GM19099 (cell line): ENCODE measurements around the gene EIPR1.

Experiments used
- POLR2A ChIP-seq: IDR thresholded peaks from 3 replicates; pipeline ENCODE4 v1.6.1; 2011; ENCODE audit warnings: low read depth; ENCODE audit not compliant: insufficient read length; ENCODE audit errors: extremely low read depth

Gene EIPR1

DNA sequence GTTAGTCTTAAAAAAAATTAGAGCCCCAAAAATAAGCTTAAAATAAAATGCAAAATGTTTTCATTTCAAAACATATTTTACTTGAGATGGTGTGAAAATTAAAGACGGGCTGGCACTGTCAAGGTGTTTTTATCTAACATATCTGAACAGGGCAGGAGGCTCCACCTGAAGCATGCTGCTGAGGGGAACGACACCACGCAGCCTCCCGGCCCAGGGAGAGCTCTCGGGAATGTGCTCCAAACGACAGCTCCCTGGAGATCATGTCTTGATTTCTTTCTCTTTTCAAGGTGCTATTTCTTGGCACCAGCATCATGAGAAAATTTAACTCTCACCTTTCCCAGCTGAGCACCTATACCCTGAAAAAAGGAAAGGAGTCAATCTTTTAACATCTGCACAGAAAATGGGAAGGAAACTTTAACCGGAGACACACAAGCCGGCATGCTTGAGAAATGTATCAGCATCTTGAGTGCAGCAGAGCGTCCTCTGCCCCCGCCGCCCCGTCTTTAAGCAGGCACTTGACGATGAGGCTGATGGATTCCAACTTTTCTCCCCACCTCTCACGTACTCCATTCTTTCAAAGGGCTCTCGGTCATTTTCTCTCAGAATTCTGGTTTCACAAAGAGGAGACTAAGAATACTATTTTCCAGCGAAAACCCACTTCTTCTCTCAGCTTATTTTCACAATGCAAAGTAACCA is 56.6 kb downstream of the EIPR1 start:
- TF ChIP-seq POLR2A, result no peak

DNA sequence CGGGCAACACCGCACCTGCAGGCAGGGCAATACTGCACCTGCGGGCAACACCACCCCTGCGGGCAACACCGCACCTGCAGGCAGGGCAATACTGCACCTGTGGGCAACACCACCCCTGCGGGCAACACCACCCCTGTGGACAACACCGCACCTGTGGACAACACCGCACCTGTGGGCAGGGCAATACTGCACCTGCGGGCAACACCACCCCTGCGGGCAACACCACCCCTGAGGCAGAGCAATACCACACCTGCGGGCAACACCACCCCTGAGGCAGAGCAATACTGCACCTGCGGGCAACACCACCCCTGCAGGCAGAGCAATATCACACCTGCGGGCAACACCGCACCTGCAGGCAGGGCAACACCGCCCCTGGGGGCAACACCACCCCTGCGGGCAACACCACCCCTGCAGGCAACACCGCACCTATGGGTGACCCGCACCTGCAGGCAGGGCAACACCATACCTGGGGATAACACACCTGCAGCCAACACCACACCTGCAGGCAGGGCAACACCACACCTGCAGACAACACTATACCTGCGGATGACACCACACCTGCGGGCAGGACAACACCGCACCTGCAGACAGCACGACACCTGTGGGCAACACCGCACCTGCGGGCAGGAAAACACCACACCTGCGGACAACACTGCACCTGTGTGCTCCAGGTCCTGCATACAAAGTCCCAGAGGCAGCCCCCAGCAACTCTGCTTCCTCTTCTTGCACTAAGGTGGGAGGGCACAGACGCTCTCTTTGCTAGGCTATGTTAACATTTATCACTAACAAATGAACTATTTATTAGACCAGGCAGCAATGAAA is 57.7 kb downstream of the EIPR1 start:
- TF ChIP-seq POLR2A, result no peak

DNA sequence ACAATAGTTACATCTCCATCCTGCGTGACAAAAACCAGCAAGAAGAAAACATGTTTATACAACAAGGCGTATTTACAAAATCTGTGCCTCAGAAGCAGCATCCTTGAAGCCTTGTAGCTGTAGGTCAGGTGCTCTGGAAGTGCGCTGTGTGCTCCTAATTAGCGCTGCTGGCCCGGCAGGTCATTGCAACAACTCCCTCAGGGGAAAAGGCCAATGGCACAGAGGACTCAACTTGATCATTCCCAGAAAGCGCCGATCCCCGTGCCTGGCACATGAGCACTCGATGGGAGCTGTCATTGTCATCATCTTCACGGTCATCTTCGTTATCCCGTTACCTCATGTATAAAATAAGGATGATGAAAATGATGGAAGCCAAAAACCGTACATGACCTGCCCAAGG is 58.5 kb downstream of the EIPR1 start:
- no peak for TF ChIP-seq POLR2A

DNA sequence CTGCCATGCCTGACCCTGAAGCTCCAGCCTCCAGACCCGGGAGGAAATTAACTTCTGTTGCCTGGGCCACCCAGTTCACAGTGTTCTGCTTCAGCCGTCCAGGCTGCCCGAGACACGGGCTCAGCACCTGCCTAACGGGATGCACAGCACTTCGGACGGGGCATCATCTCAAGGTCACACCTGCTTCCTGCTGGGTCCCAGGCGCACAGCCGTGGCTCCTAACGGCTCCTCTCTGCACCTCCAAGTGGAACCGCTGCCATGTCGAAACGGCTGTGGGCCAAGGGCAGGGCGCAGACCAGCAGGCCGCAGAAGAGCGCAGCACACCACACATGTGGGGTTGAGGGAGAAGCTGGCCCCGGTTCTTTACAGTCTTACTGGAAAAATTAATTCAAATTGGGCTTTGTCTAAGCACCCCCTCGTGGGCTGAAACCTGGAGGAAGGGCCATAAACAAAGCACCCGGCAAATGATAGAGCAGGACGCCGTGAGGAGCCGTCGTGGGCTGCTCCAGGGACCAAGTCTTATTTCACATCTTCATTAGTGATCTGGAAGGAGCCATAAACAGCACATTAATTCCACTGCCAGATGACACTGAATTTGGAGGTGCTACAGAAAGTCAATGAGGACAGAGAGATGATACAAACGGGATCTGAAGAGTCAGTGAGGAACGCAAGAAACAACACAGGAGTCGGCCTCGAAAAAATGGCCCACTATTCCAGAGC is 59.6 kb downstream of the EIPR1 start:
- TF ChIP-seq POLR2A, result no peak

DNA sequence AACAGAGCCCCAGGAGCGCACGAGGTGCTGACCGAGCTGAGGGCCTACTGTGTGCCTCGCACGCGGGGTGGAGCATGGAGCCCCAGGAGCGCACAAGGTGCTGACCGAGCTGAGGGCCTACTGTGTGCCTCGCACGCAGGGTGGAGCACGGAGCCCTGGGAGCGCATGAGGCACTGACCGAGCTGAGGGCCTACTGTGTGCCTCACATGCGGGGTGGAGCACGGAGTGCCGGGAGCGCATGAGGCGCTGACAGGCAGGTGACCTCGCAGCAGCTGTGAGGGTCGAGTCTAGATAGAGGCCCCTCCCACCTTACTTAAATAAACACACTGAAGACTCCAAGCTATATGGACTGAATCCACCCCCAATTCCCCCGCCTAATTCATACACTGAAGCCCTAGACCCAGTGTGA is 60.3 kb downstream of the EIPR1 start:
- TF ChIP-seq POLR2A, result no peak

DNA sequence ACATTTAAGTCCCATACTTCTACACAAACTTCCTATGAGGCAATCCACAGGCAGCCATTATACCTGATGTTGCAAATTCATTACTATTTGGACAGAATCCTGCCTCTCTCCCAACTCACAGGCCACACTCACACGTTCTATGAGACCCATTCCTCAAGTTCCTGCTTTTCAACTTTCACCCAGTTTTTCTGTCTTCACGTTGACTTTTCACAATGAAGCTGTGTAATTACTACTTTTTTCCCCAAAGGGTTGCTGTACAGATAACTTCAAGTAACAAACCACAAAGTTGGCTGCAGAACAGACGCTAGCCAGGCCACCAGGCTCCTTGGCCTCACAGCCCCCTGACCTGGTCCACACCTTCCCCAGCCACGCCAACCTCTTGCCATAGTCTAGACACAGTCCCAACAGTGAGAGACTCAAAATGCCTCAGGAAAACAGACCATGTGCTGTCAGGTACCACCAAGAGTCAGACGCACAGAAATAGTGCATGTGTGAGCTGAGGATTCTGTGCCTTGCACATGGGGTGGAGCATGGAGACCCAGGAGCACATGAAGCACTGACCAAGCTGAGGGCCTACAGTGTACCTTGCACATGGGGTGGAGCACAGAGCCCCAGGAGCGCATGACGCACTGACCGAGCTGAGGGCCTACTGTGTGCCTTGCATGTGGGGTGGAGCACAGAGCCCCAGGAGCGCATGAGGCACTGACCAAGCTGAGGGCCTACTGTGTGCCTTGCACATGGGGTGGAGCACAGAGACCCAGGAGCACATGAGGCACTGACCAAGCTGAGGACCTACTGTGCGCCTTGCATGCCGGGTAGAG is 61.0 kb downstream of the EIPR1 start:
- TF ChIP-seq POLR2A, result no peak

DNA sequence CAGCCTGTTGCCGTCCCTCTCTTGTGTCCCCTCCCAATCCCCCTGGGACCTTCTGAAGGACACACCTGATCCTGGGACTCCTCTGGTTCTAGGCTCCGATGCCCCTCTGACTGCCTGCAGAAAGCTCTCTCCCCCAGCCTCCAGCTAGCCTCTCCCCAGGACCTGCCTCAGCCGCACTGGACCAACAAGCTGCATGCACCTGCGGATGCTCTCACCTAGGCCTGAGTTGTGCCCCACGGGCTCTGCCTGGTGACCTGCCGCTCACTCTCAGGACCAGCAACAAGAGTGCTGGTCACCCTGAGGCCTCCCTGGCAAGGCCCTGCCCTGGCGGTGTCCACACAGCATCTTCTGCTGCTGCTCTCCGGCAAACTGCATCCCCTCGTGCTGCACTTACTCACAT is 63.0 kb downstream of the EIPR1 start:
- no peak for TF ChIP-seq POLR2A

DNA sequence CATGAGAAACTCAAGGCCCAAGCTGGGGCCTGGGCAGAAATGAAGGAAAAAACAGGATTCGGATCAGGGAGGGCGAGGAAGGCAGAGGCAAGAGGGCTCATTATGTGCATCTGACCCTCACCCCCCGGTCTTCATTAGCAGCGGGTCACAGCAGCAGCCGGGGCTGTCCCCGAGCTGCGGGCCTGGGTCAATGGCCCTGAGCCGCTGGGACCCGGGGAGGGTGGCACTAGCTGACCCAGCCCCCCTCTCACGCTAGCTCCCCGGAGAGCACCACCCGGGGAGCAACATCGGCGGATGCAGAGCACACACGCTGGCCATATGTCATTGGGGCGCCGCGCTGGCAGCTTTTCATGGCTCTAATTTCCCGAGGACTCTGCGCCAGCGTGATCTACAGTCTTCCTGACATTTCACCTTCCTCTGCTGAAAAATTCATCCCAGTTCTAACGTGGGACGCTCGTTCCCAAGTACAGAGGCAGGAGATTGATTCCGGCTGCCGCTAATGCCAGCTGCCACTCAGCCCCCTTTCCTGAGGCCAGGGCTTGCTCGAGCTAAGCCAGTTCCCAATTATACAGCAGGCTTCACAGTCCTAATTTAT is 63.7 kb downstream of the EIPR1 start:
- no peak for TF ChIP-seq POLR2A

DNA sequence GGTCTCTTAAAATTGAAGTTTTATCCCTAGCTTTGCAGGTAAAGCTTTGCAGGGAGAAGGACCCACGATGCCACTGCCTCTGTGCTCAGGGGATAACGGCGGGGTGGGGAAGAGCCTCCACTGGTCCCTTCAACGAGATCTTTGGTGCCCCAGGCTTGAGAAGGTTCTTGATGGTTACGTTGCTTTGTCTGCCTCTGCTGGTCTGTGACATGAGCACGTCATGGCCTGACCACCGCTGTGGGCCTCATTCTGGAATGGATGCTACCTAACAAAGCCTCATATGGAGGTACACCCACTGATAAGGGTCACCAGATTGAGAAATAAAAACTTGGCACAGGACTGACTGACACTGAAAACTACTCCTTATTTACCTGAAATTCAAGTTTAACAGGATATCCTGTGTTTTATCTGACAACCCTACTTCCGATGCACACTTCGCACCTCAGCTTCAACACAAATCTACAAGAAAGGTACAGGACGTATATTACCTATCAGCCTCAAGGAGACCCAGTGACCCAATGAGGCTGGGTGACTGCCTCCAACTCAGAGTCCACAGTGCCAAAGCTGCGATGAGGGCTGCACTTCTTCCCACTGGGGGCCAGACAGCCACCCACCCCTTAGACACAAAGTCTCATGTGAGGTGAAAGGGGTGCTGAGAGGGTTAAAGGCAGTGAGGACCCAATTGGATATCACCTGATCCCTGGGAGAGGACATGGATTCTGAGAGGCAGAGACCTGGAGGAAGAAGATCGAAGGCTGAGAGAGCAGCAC is 64.9 kb downstream of the EIPR1 start:
- TF ChIP-seq POLR2A, result no peak

DNA sequence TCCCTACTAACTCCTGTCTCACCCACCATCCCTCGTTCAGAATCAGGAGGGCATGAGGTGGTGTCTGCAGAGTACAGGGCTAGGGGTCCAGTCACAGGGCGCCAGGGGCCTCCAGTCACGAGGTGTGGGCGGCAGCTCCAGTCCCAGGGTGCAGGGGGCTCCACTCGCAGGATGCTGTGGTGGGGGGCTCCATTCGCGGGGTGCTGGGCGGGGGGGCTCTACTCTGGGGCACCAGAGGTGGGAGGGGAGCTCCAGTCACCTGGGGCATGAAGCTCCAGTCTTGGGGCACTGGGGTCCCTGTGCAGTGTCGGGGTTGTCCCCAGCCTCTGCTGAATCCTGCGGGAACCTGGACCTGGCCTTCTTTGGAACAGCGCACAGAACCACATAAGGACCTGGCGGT is 66.0 kb downstream of the EIPR1 start:
- TF ChIP-seq POLR2A, result no peak

DNA sequence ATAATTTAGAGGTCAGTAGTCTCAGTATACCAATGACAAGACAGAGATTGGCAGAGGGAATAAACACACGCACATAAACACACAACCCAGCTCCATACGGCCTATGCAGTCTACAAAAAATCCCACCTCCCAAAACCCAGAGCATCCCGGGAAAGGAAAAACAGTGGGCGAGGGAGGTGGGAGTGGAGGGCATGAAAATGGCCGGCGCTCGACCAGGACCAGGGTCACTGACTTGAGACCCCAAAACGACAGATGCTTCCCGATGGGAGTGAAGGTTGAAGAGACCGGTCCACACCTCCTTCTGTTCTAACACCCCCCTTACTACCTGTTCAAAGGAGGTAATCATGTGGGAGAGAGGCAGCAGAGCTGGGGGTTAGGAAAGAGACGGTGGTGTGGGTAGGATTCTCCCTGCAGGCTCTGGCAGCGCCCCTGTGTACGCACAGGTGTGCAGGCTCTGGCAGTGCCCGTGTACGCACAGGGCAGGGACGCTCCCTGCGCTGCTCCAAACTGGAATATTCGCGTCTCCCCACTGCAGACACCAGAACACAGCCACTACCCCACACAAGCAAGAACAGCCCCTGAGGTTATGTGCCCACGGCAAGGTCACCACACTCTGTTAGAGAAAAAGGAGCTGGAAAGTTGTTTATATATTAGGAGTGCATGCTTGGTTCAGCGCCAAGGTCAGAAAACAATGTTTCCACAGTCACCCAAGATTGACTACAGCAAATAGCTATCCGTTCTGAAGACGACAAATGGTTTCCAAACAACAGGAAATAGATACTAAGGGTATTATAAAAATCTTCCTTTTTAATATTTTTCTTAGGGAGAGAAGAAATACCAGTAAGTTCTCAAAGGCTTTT is 67.9 kb downstream of the EIPR1 start:
- TF ChIP-seq POLR2A, result no peak

DNA sequence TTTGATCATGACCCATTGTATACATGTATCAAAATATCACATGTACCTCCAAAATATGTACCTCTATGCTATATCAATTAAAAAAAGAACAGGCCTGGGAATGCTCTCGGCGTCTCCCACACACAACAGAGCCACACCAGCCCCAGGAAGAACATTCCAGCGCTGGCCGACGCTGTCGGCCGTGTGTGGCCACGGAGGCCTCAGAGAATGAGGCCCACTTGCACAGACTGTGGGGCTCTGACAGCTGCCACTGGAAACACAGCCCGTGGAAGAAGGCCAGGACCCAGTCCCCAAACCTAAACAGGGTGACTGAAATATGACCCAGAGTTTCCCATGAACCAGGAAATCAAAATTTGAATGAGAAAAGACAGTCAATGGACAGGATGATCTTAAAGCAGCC is 69.7 kb downstream of the EIPR1 start:
- TF ChIP-seq POLR2A, result no peak

DNA sequence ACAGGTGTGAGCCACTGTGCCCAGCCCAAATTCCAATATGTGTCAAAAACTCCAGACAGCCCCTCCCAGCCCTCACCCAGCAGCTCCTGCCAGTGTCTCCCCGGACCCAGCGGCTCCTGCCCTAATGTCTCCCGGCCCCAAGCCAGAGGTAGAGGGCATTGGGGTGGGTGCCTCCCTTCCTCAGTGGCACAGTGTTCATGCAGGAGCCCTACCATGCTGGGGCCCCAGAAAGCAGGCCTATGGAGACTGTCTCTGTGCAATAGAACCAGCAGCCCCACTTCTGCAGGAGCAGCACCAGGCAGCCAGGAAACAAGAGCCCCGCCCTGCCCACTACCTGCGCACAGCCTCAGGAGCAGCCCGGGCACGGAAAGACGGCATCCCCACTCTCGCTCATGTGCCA is 70.4 kb downstream of the EIPR1 start:
- no peak for TF ChIP-seq POLR2A

DNA sequence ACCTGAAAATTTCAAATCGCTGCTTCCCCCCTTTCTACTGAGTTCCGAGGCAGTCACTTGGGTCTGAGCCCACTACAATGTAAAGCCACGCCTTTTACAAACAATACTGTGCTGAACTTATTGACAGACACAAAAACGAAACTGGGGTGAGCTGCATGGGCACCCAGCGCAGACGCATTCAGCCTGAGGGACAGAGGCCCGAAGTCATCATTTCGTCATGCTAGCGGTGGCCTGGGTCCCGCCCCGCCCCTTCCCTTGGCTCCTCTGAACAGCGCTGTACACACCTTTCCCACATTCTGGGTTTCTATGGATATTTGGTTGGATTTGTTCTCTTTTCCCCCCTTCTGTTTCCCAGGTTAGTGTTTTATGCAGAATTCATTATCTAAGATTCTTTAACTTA is 71.7 kb downstream of the EIPR1 start:
- no peak for TF ChIP-seq POLR2A

DNA sequence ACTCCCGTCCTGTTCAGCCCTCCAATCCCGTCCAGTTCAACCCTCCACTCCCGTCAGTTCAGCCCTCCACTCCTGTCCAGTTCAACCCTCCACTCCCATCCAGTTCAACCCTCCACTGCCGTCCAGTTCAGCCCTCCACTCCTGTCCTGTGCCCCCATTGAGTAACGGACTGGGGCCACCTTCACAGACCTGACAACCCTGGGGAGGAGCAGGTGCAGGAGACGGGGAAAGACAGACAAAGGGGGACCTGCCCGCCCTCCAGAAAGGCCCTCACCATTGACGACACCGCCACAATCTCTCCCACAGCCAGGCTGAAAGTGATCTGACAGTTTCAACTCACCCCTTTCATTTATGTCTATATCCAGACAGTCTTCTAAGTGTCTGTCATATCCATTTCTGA is 72.2 kb downstream of the EIPR1 start:
- no peak for TF ChIP-seq POLR2A
